Frontal cortex (tissue), 4 donors: Measurements from ENCODE around the gene SYNE2. TPM values are rescaled to one million over a fixed set of nuclear protein-coding genes. Genes with fewer than 3 reads are reported as not detected.

Experiments used
- DNase-seq, 2 donors: peaks; one replicate each; pipeline ENCODE4 v3.0.0; 2012; ENCODE audit warnings: low spot score in 2 of 2
- FAIRE-seq: peaks from 2 replicates; lab custom pipeline; 2012; peaks lifted over from hg19 to GRCh38; lab: Jason Lieb, UNC
- small RNA-seq: library from RNA; depleted of rRNA; stranded (forward); fragments of <200 nt; gene quantifications from one replicate; pipeline ENCODE3, GENCODE V24; 2014
- total RNA-seq: library from RNA; depleted of rRNA; stranded (reverse); fragments of >200 nt; gene quantifications from one replicate; pipeline ENCODE4 v1.2.3, GENCODE V29; 2014
- donor health status: control.
- donor health status: control.
- donor health status: control.

Gene SYNE2
- total RNA-seq, 1 donor from 2014 or later = 109 TPM

DNA sequence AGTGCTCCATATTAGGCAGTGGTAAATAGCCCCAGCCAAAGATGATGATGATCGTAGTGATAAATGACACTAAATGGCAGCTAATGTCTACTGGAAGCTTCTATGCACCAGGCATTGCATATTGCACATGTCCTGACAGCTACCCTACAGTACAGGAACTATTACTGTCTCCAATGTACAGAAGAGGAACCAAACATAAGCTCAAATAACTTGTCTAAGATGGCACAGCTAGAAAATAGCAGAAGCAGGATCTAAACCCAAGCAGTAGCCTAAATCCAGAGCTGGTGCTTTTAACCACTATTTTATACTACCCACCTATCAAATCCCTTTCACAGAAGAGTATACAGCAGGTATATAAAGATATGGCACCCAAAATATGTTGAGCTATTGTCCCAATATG, 412.4 kb downstream of the SYNE2 start:
- DNase-seq (no peak), FAIRE-seq (no peak)

GRCh38 chr14:64266239-64266638, 413.4 kb downstream of the SYNE2 start:
- DNase-seq (no peak), FAIRE-seq (no peak)

DNA sequence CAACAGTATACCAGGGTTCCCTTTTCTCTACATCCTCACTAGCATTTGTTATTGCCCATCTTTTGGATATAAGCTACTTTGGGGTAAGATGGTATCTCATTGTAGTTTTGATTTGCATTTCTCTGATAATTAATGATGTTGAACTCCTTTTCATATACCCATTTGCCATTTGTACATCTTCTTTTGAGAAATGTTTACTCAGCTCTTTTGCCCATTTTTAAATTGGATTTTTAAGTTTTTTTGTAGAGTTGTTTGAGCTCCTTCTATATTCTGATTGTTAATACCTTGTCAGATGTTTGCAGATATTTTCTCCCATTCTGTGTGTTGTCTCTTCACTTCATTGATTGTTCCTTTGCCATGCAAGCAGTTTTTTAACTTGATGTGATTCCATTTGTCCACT, 419.2 kb downstream of the SYNE2 start:
- no peak for FAIRE-seq
- no peak for DNase-seq

Small RNA genes lying within 50 kb of the gene (small RNA-seq; reads per million reads assigned to genes)
- gene MIR548H1 (not detected), gene RF00019 (not detected), gene RPS28P1 (not detected)

Other genes with a start within 250 kb of the SYNE2 start
- gene WDR89, start 211.1 kb upstream of the SYNE2 start, total RNA-seq = 46.5 TPM
- 36.7 TPM for gene SGPP1, start 124.9 kb upstream of the SYNE2 start, total RNA-seq